Stomach smooth muscle (tissue), 2 donors: ENCODE measurements around the gene RNF151.
"Not testable (repeated sequence)": the region's sequence is repeated elsewhere in the genome, so short reads cannot be mapped to it uniquely, and the experiment has no call there.

Experiments used
- H3K27ac ChIP-seq: one replicate; pipeline ENCODE4 v1.7.0; 2013; ENCODE audit warnings: mild to moderate bottlenecking, low read length, inconsistent platforms
- H3K27me3 ChIP-seq, 2 donors: one replicate each; pipeline ENCODE4 v1.7.0; 2013; ENCODE audit warnings: low read length in 2 of 2; ENCODE audit not compliant: insufficient read depth in 2 of 2, control insufficient read depth in 1 of 2
- H3K36me3 ChIP-seq, 2 donors: one replicate each; pipeline ENCODE4 v1.7.0; 2013; ENCODE audit warnings: low read length in 2 of 2; ENCODE audit not compliant: control insufficient read depth in 2 of 2, insufficient read depth in 2 of 2
- H3K4me1 ChIP-seq: one replicate; pipeline ENCODE4 v1.7.0; 2013; ENCODE audit warnings: low read length; ENCODE audit not compliant: control insufficient read depth, insufficient read depth
- H3K4me3 ChIP-seq, 2 donors: one replicate each; pipeline ENCODE4 v1.7.0; 2013; ENCODE audit warnings: low read length in 2 of 2
- H3K9ac ChIP-seq, 2 donors: one replicate each; pipeline ENCODE4 v1.7.0; 2013; ENCODE audit warnings: low read length in 2 of 2, mild to moderate bottlenecking in 1 of 2
- H3K9me3 ChIP-seq, 2 donors: one replicate each; pipeline ENCODE4 v1.7.0; 2013; ENCODE audit warnings: low read length in 2 of 2; ENCODE audit not compliant: control insufficient read depth in 2 of 2
- donor health status: healthy.
- donor health status: Pancreatic carcinoma.

The RNF151 gene

GRCh38 chr16:1961651-1962067, 5.0 kb upstream of the RNF151 start:
- no peak overlapping the region for H3K9ac ChIP-seq
- peaks cover 36% of the 10 kb centered on the region for H3K4me1 ChIP-seq
- H3K4me3 ChIP-seq: no peak overlapping the region
- H3K36me3 ChIP-seq: peaks cover 14 to 18% of the 10 kb centered on the region in 2 donors
- no peaks in the 10 kb centered on the region for H3K9me3 ChIP-seq
- H3K27me3 ChIP-seq: no peaks in the 10 kb centered on the region
- no peak overlapping the region for H3K27ac ChIP-seq

- H3K27me3 ChIP-seq, H3K9ac ChIP-seq, H3K9me3 ChIP-seq, H3K27ac ChIP-seq, H3K4me3 ChIP-seq: not testable (repeated sequence)
- peaks cover 36% of the 10 kb centered on the region for H3K4me1 ChIP-seq
- peaks cover 14 to 18% of the 10 kb centered on the region in 2 donors for H3K36me3 ChIP-seq
Measured at GRCh38 chr16:1962161-1963153, 4.2 kb upstream of the RNF151 start.

- H3K4me1 ChIP-seq: peaks cover 32% of the 10 kb centered on the region
- H3K9me3 ChIP-seq: no peaks in the 10 kb centered on the region
- peak overlapping the region; percentile 98 for H3K27ac ChIP-seq
- no peaks in the 10 kb centered on the region for H3K27me3 ChIP-seq
- H3K36me3 ChIP-seq: peaks cover 14 to 18% of the 10 kb centered on the region in 2 donors
- peak overlapping the region; percentile 72 to 80 for H3K9ac ChIP-seq
- H3K4me3 ChIP-seq: peak overlapping the region; percentile 83 to 90
Measured at GRCh38 chr16:1963806-1964505, 2.7 kb upstream of the RNF151 start.

GRCh38 chr16:1964506-1965395, 1.9 kb upstream of the RNF151 start, which contains the start of gene RPS2:
TSS of gene RPS2 (minus strand) at chr16:1964826. CDS start at chr16:1964625, 201 bp downstream.
- H3K9ac ChIP-seq: peak within 1 kb of the TSS; percentile 96 to 100
- H3K4me3 ChIP-seq: peak within 1 kb of the TSS; percentile 83 to 90
- H3K27me3 ChIP-seq: no peaks in the 10 kb centered on the region
- H3K36me3 ChIP-seq: peaks cover 14 to 18% of the 10 kb centered on the region in 2 donors
- peaks cover 31% of the 10 kb centered on the region for H3K4me1 ChIP-seq
- H3K9me3 ChIP-seq: no peaks in the 10 kb centered on the region
- peak within 1 kb of the TSS; percentile 98 for H3K27ac ChIP-seq

- peak overlapping the region; percentile 80 to 90 for H3K4me3 ChIP-seq
- H3K36me3 ChIP-seq: peaks cover 14 to 18% of the 10 kb centered on the region in 2 donors
- peak overlapping the region; percentile 98 for H3K27ac ChIP-seq
- H3K9me3 ChIP-seq: no peaks in the 10 kb centered on the region
- H3K27me3 ChIP-seq: no peaks in the 10 kb centered on the region
- peaks cover 28% of the 10 kb centered on the region for H3K4me1 ChIP-seq
- H3K9ac ChIP-seq: peak overlapping the region; percentile 96 to 100
Measured at GRCh38 chr16:1965396-1966001, 1.2 kb upstream of the RNF151 start.

- H3K4me1 ChIP-seq: peaks cover 39% of the 10 kb centered on the region
Measured at GRCh38 chr16:1968146-1968953, 1.7 kb downstream of the RNF151 start.

GRCh38 chr16:1971796-1972489, 5.3 kb downstream of the RNF151 start, which contains the start of gene TBL3:
TSS of gene TBL3 (plus strand) at chr16:1972053. CDS start at chr16:1972165, 112 bp downstream.
- H3K27me3 ChIP-seq: peaks cover 9 to 17% of the 10 kb centered on the region in 2 donors
- H3K9ac ChIP-seq: peak within 1 kb of the TSS; percentile 60 to 93
- H3K9me3 ChIP-seq: no peaks in the 10 kb centered on the region
- peak within 1 kb of the TSS; percentile 57 to 89 for H3K4me3 ChIP-seq
- H3K27ac ChIP-seq: peak within 1 kb of the TSS; percentile 93
- peaks cover 20% of the 10 kb centered on the region for H3K4me1 ChIP-seq
- peaks cover 25 to 28% of the 10 kb centered on the region in 2 donors for H3K36me3 ChIP-seq

More at GRCh38 chr16:1968146-1968953, 1.7 kb downstream of the RNF151 start:
- Histone ChIP-seq H3K9ac (no peak overlapping the region), H3K27me3 (no peaks in the 10 kb centered on the region), H3K4me3 (no peak overlapping the region), H3K9me3 (no peaks in the 10 kb centered on the region), H3K36me3 (peaks cover 3 to 4% of the 10 kb centered on the region in 2 donors), H3K27ac (no peak overlapping the region)

- Histone ChIP-seq H3K27ac (no peak overlapping the region), H3K4me3 (peak overlapping the region; percentile 57 to 89), H3K9me3 (no peaks in the 10 kb centered on the region), H3K36me3 (peaks cover 30 to 32% of the 10 kb centered on the region in 2 donors), H3K27me3 (peaks cover 10 to 18% of the 10 kb centered on the region in 2 donors), H3K9ac (peak overlapping the region; percentile 60 to 84), H3K4me1 (peaks cover 20% of the 10 kb centered on the region)
Measured at GRCh38 chr16:1972490-1972877, 5.8 kb downstream of the RNF151 start.
